ENCODE results near the gene ZBTB20.

DNA sequence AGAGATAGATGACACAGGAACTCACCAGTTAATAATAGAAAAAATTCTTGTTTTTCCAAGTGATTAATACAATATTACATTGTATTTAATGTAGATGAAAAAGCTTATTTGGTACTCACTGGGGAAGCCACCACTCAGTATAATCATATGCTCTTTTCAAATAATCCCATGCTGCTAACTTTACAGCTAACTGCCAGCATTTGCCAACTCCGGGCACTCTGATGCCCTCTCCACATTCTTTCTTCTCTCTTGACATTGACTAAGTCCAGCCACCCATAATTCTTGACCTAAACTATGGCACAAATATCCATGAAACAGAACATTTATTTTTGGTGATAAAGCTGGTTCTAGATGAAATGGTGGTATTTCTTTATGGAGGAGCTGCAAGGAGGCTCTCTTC lies 384.9 kb downstream of the ZBTB20 start:
- TF ChIP-seq, protein P1, sequence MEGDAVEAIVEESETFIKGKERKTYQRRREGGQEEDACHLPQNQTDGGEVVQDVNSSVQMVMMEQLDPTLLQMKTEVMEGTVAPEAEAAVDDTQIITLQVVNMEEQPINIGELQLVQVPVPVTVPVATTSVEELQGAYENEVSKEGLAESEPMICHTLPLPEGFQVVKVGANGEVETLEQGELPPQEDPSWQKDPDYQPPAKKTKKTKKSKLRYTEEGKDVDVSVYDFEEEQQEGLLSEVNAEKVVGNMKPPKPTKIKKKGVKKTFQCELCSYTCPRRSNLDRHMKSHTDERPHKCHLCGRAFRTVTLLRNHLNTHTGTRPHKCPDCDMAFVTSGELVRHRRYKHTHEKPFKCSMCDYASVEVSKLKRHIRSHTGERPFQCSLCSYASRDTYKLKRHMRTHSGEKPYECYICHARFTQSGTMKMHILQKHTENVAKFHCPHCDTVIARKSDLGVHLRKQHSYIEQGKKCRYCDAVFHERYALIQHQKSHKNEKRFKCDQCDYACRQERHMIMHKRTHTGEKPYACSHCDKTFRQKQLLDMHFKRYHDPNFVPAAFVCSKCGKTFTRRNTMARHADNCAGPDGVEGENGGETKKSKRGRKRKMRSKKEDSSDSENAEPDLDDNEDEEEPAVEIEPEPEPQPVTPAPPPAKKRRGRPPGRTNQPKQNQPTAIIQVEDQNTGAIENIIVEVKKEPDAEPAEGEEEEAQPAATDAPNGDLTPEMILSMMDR (IDR thresholded peaks at IDR 0.05): no peak
- no peak for TF ChIP-seq POLR2A (IDR thresholded peaks at IDR 0.05)
